GF-D8 (cell line): Measurements from ENCODE around the gene PAEP.

Experiments used
- DNase-seq: peaks from one replicate; lab custom pipeline; 2025; lab: John Stamatoyannopoulos, UW

PAEP gene

DNA sequence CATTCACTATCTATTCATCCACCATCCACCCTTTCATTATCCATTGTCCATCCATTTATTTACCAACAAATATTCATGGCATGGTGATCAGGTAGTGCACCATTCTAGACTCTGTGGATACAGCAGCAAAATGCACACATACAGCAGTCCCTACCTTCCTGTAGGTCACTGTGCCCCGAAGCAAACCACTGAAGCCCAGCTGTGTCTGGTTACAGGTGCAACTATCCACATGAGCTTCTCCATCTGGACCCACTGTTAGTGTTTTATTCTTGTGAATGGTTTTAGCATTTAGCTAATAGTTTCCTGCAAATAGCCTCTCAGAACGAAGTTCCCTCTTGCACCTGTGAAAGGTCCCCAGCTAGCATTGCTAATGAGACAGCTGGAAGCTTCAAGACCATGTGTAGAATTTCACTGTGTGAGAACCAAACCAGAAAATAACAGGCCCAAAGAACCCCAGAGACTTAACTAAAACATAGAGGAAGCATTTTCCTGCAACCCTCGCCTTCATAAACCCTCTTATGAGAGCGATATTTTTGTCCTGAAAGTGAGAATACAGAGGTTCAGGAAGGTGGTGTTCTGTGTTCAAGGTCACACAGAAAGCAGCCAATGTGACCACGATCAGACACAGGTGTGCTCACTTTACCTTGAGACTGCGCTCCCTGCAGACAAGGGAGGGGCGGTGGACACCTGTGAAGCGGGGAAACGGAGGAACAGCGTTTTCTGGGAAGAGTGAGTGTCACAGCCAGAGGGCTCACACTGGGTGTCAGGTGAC, 18.5 kb downstream of the PAEP start:
- DNase-seq, result no peak

DNA sequence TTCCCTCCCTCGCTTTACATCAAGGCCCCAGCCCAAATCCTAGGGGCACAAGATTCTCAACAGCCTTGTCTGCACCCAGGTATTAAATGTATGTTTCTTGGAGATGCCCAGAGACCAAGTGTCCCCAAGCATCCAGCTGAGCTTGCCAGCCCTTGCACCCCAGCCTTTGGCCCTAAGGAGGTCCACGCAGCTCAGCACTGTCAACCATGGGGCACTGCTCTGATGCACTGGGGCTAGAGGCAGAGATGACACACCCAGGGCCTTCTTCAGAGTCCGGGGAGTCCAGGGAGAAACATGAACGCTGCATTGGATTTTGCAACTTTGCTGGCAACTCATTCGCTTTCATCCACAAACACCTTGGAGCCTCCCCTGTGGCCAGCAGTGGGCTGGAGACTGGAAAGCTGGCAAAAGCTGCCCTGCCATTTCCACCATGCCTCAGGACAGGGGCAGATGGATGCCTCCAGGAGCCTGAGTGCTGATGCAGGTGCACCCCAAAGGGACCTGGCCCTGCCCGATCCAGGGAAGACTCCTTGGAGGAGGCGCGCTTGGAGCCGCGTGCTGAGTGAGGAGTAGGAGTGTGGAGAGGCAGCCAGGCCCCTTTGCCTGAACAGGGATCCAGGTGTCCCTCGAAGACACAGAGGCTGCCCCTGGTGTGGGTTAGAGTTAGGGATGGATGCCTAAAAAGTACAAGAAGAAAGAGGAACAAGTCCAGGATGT, 19.3 kb downstream of the PAEP start:
- DNase-seq, result no peak

DNA sequence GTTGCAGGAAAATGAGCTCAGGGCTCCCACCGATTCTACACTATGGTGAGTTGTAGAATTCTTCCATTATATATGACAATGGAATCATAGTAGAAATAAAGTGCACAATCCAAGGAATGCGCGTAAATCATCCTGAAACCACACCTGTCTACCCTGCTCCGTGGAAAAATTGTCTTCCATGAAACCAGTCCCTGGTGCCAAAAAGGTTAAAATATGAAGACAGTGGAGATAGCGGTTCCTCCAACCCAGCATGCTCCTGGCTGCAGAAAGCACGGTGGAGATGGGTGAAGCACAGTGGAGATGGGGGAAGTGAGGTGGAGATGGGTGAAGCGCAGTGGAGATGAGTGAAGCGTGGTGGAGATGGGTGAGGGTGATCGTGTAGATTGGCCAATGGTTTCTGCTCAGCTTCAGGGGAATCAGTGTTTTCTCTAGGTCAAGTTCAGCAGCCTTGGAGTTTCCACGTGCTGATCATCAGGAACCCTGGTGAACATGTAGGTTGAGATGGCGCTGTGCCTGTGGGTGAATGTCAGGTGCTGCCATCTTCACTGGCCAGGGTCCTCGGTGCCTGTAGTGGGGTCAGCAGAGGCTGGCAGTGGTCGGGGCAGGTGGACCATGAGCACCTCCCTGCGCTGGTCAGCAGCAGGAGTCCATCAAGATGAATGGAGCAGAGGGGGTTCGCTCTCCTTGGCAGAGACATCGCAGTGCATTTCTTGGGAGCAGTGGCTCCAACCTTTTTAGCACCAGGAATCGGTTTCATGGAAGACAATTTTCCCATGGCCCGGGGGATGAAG, 20.3 kb downstream of the PAEP start:
- no peak for DNase-seq

DNA sequence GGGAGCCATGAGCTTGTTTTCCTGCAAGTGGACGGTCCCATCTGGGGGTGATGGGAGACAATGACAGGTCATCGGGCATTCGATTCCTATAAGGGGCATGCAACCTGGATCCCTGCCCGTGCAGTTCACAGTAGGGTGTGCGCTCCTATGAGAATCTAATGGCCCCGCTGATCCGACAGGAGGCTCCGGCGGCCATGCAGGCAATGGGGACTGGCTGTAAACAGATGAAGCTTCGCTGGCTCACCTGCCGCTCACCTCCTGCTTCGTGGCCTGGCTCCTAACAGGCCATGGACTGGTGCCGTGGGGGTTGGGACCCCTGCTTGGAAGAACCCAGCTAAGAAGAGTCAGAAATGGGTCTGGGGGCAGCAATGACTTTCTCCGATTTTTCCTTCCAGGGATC, 21.0 kb downstream of the PAEP start:
- DNase-seq, result no peak

DNA sequence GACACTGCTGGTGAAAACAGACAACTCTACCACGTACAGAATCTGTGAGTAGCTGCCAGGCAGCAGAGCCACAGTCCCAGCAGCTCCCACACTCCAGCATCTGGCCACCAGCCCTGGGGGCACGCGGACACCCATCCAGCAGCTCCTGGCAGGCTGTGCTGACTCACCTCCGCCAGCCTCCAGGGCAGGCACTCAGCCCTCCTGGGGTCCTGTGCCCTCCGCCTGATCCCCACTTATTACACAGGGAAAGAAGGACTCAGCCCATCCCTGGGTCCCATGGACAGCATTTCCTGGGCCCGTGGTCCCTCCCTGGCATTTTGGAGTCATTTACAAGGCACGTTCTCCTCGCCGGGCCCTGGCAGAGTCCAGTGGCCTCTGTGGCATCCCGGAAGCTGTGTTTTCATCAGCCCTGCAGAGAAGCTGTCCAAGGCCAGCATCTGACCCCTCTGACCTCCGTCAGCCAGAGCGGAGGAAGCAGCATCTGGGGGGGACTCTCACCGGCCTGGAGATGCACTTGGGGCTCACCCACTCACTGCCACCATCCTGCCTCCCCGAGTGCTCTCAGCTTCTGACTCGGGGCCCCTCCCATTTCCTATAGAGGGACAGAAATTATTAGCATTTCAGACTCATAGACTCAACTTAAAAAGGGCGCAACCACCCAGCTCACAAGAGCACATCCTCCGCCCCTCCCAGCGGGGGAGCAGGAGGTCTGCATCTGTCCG, 21.6 kb downstream of the PAEP start:
- DNase-seq, result no peak

DNA sequence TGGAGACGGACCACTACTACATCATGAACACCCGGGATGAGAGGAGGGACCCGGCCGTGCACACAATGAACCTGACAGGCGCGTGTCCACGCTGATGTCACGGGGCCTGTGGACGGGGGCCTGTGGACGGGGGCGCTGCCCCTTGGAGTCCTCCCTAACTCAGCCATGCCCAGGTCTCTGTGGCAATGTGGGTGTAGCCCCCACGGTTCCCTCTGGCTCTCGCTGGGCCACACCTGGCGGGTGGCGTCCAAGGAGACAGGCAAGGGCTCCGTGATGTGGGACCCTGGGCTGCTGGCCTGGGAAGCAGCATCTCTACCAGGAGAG, 22.1 kb downstream of the PAEP start:
- DNase-seq, result no peak

DNA sequence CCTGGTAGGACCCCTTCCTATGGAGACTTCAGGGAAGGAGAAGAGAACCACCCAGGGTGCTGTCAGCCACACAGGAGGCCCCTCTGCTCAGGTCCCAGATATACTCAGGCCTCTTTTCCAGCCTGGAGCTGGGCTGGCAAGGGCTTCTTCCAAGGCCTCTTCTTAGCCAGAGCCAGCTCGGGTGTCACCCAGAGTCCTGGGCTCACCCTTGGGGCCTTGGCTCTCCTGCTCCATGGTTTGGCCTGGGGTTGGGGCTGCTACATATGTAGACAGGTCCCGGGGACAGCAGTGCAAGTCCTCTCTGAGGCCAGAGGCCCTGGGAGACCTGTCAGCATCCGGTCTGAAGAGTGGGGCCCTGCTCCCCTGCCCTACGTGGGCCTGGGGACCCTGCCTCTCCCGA, 22.8 kb downstream of the PAEP start:
- DNase-seq, result no peak

DNA sequence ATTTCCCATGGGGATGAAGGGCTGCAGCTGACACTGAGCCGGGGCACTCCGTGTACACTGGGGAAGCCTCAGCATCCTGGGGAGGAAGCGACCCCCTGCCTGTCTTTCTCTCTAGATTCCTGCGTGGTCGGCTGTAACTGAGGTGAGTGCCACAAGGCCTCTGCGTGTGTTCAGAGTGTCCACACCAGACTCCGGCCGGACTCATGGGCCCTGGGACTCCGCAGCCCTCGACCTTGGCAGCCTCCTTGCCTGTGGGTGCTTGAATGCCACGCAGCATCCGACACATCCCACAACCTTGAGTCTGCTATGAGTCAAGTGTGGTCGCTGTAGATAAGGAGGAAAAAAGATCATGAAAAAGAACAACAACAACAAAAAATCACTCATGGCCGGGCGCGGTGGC, 23.4 kb downstream of the PAEP start:
- DNase-seq, result no peak

DNA sequence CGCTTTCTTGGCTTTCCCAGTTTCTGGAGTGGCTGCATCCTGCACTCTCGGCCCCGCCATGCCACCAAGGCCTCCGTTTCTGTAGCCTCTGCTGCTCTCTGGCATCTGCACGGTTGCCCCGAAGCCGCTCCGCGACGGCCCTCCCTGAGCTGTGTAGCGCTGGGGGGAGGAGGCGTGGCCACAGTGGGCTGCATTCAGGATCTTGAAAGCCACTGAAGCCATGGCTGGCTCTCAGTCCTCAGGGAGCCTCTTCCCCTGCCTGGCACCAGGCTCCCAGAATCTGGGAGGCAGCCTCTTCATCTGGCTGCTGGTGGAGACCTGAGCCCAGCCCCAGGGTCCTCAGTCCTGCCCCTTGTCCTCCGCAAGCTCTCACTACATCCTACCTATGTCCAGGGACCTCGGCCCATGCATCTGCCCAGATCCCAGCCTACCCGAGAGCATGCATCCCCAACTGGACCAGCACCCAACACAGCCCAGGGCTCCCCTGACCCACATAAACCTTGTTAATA, 25.1 kb downstream of the PAEP start:
- no peak for DNase-seq

DNA sequence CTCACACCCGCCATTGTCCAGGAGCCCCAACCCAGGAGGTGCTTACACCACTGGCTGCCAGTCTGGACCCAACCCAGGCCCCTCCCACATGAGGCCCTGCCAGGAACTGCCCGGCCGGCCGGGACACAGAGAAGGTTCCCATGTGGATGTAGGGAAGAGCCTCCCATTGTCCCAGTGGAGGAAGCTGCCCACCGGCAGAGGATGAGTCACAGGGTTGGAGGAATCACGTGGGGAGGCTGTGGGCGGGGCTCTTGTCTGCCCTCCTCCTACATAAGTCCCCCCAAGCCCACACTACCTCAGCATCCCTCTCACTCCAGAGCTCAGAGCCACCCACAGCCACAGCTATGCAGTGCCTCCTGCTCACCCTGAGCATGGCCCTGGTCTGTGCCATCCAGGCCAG, 26.1 kb downstream of the PAEP start:
- no peak for DNase-seq

DNA sequence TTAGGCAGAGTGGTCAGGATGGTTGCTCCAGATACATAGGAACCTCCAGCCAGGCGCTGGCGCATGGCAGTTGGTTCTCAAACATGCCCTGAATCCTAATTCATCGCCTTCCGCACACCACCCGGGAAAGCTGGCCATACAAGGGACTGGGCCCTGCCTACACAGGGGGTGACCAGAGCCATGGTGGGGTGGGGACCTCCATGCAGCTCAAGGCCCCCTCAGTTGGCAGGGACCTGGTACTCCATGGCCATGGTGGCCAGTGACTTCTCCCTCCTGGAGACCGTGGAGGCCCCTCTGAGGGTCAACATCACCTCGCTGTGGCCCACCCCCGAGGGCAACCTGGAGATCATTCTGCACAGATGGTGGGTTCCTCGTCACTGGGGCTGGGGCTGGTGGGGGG, 26.8 kb downstream of the PAEP start:
- DNase-seq, result no peak

DNA sequence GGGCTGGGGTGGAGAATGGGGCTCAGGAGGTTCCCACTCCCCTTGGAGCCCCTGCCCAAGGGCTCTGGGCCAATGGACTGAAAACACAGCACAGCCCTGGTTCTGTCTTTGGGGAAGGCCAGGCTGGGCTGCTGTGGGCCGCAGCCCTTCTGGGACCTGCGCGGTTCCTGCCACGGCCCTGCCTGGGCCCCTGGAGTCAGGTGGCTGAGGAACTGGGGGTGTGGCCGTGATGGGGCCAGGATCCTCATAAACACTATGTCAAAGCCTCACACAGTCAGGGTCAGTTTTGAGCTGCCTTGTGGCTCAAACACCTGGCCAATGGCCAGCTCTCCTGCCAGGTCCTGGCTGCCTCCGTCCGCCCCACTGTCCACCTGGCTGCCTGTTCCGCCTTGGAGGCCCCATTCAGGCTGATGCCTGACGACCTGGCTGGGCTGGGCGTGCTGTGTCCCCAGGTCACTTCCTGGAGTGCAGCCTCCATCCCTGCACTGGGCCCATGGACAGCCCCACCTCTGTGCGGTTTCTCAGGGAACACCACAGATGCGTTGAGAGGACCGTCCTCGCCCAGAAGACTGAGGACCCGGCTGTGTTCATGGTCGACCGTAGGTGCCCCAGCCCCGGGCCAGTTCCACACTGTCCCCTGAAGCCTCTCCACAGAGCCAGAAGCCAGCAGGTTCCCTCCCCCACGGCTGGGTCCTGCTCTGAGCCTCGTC, 27.5 kb downstream of the PAEP start:
- no peak for DNase-seq

DNA sequence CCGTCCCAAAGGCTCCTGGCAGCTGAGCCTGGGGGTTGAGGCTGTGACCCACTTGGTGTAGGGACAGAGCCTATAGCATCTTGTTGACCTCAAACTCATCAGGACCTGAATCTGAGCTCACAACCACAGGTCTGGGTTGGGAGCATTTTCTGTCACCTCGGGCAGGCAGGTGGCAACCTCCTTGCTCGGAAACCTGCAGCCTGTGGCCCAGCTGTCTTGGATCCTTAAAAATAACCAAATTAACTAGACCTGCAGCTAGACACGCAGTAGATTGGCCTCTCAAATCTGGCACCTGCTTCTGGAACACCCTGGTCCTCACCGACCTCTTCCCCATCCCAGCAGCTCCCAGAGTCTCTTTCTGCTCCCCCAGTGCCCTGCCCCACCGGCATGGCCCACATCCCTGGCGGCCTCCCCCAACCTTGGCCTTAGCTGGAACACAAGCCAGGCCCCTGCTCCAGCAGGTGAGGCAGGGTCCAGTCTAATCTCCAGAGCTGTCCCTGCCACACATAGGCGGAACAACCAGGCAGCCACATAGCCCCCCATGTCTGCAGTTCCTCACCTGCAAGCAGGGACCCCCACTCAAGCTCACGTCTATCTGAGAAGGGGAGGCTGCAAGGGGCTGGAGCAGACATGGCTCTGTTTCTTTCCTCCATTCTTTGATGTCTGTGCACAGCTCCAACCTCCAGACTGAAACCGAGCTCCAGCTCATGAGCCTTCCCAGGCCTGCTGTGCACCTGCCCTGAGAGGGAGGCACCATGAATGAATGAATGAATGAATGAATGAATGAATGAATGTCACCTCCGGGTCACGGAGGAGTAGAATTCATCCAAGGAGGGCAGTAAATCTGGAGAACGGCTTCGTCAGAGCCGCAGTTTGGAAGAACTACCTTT, 28.3 kb downstream of the PAEP start:
- no peak for DNase-seq

DNA sequence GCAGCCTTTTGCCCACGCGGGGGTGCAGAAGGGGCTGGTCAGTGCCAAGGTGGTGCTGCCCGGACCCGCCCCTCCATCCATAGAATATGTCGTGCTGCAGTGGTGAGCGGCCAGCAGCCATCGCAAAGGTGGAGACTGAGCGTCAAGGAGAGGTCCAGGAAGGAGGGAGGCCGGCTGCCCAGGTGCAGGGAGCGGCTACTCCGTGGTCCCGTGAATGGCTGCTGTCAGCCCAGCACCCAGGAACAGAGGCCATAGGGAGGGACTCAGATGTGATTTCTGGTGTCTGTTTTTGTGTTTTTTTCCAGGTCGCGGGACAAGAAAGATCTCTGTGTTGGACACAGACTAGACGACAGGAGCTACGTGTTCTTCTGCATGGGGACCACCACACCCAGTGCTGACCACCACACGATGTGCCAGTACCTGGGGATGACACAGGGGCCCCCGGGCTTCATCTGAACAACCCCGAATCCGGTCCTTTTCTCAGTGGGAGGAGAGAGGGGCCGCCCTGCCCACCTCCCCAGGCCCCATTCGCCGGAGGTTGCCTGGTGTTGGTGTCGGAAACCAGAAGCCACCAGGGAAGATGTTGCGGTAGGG, 29.0 kb downstream of the PAEP start:
- no peak for DNase-seq

DNA sequence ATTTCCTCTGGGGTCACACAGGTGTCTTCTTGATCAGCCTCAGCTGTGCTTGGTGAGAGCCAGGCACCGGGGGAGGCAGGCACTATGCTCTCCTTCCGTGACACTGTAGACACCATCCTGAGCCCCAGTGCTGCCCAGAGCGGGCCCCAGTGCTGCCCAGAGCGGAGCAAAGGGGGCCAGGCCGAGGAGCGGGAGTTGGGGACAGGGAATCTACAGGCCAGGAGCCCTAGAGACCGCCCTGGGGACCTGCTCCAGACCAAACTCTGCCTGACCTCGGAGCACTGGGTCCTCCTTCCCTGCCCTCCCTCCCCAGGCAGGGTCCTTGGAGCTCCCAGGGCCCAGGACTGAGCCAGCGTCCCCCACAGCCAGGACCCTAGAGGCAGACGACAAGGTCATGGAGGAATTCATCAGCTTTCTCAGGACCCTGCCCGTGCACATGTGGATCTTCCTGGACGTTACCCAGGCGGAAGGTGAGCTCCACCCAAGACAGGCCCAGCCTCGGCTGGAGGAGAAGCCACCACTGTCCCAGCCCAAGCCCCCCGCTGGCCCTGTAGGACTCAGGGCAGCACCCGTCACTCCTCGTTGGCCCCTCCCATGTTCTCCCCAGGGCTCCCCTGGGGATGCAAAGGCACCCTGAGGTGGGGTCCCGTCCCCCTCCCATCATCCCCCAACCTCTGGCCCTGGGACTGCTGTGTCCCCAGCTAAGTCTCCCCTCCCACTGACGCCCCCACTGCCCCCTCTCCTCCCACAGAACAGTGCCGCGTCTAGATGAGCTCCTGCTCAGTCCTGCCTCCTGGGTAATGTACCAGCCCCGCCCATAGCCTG, 30.2 kb downstream of the PAEP start:
- DNase-seq, result no peak

DNA sequence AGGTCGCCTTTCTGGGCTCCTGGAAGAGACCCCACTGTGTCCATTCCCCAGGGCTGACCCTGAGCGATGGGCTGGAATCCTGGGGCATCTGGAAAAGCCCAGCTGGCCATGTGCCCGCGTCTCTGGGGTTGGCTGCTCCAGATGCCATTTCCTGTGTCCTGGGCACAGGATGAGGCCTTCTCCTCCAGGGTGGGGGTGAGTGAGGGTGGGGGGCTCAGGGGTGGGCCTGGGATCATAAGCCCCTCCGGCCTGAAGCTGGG, 30.7 kb downstream of the PAEP start:
- DNase-seq, result no peak

DNA sequence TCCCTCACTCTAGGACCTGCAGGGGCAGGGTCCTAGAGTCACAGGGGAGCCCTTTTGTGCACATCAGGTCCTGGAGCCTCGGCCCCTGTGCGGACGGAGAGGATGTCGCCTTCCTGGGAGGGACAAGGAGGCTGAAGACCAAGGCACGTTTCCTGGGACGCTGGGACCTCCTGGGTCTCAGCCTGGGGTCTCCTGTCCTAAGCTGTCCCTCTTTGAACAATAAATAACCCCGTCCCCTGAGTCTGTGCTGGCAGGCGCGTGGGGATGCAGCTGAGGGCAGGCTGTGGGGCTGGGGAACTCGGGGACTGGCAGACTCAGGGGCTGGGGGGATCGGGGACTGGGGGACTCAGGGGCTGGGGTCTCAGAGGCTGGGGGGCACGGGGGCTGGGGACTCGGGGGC, 31.1 kb downstream of the PAEP start:
- DNase-seq, result no peak

DNA sequence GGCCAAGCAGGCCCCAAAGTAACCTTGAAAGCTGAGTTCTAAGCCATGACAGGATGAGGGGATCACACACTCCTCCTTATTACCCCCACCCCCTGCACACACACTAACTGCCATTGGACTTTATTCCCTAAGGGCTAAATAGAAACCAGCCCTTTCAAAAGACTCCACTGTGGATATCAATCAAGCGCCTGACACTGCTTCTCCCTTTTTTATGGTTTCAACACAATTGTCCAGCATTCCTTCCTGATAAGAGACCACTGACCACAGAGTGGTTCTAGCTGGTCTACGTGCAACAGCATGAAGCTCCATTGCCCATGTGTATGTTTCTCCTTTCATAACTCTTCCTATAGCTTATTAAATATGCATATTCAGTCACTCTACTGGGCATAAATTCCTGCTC, 34.7 kb downstream of the PAEP start:
- no peak for DNase-seq

DNA sequence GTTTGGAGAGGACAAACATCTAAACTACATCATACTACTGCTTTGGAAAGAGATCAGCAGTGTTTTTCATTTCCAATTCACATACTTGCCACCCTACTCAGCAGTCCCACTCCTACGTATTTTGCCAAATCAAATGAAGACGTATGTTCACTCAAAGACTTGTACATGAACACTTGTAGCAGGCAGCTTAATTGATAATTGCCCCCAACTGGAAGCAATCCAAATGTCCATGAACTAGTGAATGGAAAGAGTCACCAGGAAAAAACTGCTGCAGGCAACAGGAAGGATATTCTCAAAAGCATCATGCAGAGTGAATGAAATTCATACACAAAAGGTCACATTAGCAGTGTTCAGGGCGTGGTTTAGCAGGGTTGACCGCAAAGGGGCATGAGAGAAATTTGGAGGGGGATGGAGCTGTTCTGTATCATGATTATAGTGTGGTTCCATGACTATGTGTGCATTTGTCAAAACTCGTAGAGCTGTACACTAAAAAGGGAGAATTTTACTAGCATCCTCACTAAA, 38.8 kb downstream of the PAEP start:
- DNase-seq, result no peak
